ENCODE results near the gene MYO3B. TPM values are rescaled to one million over a fixed set of nuclear protein-coding genes. Genes with fewer than 3 reads are reported as not detected.

MYO3B gene
- total RNA-seq, 1 experiment from 2014 or later: 0.52 TPM

DNA sequence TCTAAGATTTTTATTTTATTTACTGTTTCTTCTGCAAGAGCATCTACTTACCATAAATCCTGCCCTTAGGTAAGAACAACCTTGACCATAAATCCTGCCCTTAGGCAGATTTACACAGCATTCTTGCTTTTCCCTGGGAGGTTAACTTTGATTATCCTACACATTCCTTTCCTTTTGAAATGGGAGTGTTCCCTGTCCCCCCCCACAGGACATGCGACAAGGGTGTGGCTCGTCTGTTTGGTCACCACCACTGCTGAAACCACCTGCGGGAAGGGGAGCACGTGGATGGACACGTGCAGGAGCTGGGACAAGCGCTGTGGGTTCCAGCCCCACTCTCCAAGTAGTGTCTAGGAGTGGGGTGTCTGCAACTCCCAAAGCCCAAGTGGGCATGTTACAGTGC lies 297.9 kb downstream of the MYO3B start:
- no peak overlapping the region for H3K4me3 ChIP-seq (ENCODE audit: low read depth, low read length, poor library complexity, severe bottlenecking)
- CTCF ChIA-PET: no interaction called here
- BruUV-seq (replicated peaks): no TSS peak
- DNase-seq (ENCODE audit: low spot score): no peak
- TF ChIP-seq EZH2 (IDR thresholded peaks at IDR 0.05; ENCODE audit: borderline replicate concordance, low read depth, low read length, poor library complexity, severe bottlenecking): no peak
- no peak for TF ChIP-seq CTCF (conservative IDR thresholded peaks at IDR 0.05; ENCODE audit: low read depth, low read length)
- no peak overlapping the region for H3K27ac ChIP-seq (ENCODE audit: low read depth, low read length, poor library complexity, severe bottlenecking)
- no peaks in the 10 kb centered on the region for H3K36me3 ChIP-seq (ENCODE audit: insufficient read depth, low read length, poor library complexity, severe bottlenecking)
- intact Hi-C loops (cut with micrococcal nuclease; ENCODE audit: unreplicated experiment): no loop called here
- no peaks in the 10 kb centered on the region for H3K27me3 ChIP-seq (replicated peaks; ENCODE audit: insufficient read depth, low read depth, low read length, poor library complexity)
- POLR2A ChIA-PET (ENCODE audit: low non-redundant PET): interaction anchor here (0.7 kb wide), 1 partner anchor 36 kb away, joined by 3 read pairs; no protein-coding TSS in a partner anchor
- H3K4me1 ChIP-seq (ENCODE audit: insufficient read depth, low read length, poor library complexity, severe bottlenecking): no peaks in the 10 kb centered on the region
- H3K9me3 ChIP-seq (ENCODE audit: low read depth, low read length, poor library complexity, severe bottlenecking): no peaks in the 10 kb centered on the region

- ChIA-PET CTCF (no interaction called here), POLR2A (ENCODE audit: low non-redundant PET) (no interaction called here)
- no peak for DNase-seq (ENCODE audit: low spot score)
- TF ChIP-seq CTCF (conservative IDR thresholded peaks at IDR 0.05; ENCODE audit: low read depth, low read length) (no peak), EZH2 (IDR thresholded peaks at IDR 0.05; ENCODE audit: borderline replicate concordance, low read depth, low read length, poor library complexity, severe bottlenecking) (no peak)
- no peaks in the 10 kb centered on the region for H3K9me3 ChIP-seq (ENCODE audit: low read depth, low read length, poor library complexity, severe bottlenecking)
- no peak overlapping the region for H3K4me3 ChIP-seq (ENCODE audit: low read depth, low read length, poor library complexity, severe bottlenecking)
- no TSS peak for BruUV-seq (replicated peaks)
- no peaks in the 10 kb centered on the region for H3K4me1 ChIP-seq (ENCODE audit: insufficient read depth, low read length, poor library complexity, severe bottlenecking)
- no peaks in the 10 kb centered on the region for H3K36me3 ChIP-seq (ENCODE audit: insufficient read depth, low read length, poor library complexity, severe bottlenecking)
- intact Hi-C loops (cut with micrococcal nuclease; ENCODE audit: unreplicated experiment): no loop called here
- no peaks in the 10 kb centered on the region for H3K27me3 ChIP-seq (replicated peaks; ENCODE audit: insufficient read depth, low read depth, low read length, poor library complexity)
- H3K27ac ChIP-seq (ENCODE audit: low read depth, low read length, poor library complexity, severe bottlenecking): no peak overlapping the region
Observed at GRCh38 chr2:170477630-170478029, 299.7 kb downstream of the MYO3B start.

DNA sequence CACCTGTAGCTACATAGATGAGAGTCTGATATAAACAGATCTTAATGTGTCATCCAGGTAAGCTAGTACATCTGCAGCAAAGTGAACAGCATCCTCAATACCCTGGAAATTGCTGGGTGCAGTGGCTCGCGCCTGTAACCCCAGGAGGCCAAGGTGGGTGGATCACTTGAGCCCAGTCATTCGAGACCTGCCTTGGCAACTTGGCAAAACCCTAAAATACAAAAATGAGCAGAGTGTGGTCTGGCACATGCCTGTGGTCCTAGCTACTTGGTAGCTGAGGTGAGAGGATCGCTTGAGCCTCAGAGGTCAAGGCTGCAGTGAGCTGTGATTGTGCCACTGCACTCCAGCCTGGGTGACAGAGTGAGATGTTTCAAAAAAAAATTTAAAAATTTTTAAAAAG lies 303.3 kb downstream of the MYO3B start:
- TF ChIP-seq CTCF (conservative IDR thresholded peaks at IDR 0.05; ENCODE audit: low read depth, low read length) (no peak), EZH2 (IDR thresholded peaks at IDR 0.05; ENCODE audit: borderline replicate concordance, low read depth, low read length, poor library complexity, severe bottlenecking) (no peak)
- Histone ChIP-seq H3K27me3 (replicated peaks; ENCODE audit: insufficient read depth, low read depth, low read length, poor library complexity) (no peaks in the 10 kb centered on the region), H3K36me3 (ENCODE audit: insufficient read depth, low read length, poor library complexity, severe bottlenecking) (no peaks in the 10 kb centered on the region), H3K27ac (ENCODE audit: low read depth, low read length, poor library complexity, severe bottlenecking) (no peak overlapping the region), H3K4me3 (ENCODE audit: low read depth, low read length, poor library complexity, severe bottlenecking) (no peak overlapping the region), H3K4me1 (ENCODE audit: insufficient read depth, low read length, poor library complexity, severe bottlenecking) (no peaks in the 10 kb centered on the region), H3K9me3 (ENCODE audit: low read depth, low read length, poor library complexity, severe bottlenecking) (no peaks in the 10 kb centered on the region)
- no peak for DNase-seq (ENCODE audit: low spot score)
- ChIA-PET CTCF (no interaction called here), POLR2A (ENCODE audit: low non-redundant PET) (no interaction called here)
- no TSS peak for BruUV-seq (replicated peaks)
- intact Hi-C loops (cut with micrococcal nuclease; ENCODE audit: unreplicated experiment): no loop called here
